MM.1S (cell line): ENCODE measurements around the gene DDAH1.

Source experiments
- DNase-seq: peaks from one replicate; pipeline ENCODE4 v3.0.0-alpha.2; 2015
- H2AFZ ChIP-seq: fragments of 300-600 bp; sonication (generic); 2 replicates; pipeline ENCODE4 v1.6.0; 2016; ENCODE audit warnings: antibody characterized with exemption, low read length
- H3F3A ChIP-seq: fragments of 300-600 bp; sonication (generic); 2 replicates; pipeline ENCODE4 v1.6.1; 2016; ENCODE audit warnings: mild to moderate bottlenecking, antibody characterized with exemption, low read length, moderate library complexity, mixed read lengths; ENCODE audit not compliant: insufficient read depth
- H3K27ac ChIP-seq: fragments of 300-600 bp; sonication (generic); 2 replicates; pipeline ENCODE4 v1.5.1; 2016; ENCODE audit warnings: mild to moderate bottlenecking, low read length
- H3K27me3 ChIP-seq: fragments of 300-600 bp; sonication (generic); replicated peaks from 2 replicates; pipeline ENCODE4 v1.6.0; 2016; ENCODE audit warnings: low read length; ENCODE audit not compliant: insufficient read depth
- H3K36me3 ChIP-seq: fragments of 300-600 bp; sonication (generic); replicated peaks from 2 replicates; pipeline ENCODE4 v1.6.1; 2016; ENCODE audit warnings: mild to moderate bottlenecking, low read length, mixed read lengths; ENCODE audit not compliant: insufficient read depth
- H3K4me1 ChIP-seq: fragments of 300-600 bp; sonication (generic); 2 replicates; pipeline ENCODE4 v1.6.1; 2016; ENCODE audit warnings: low read length, mixed read lengths
- H3K4me2 ChIP-seq: fragments of 300-600 bp; sonication (generic); 2 replicates; pipeline ENCODE4 v1.6.0; 2016; ENCODE audit warnings: low read depth, low read length
- H3K4me3 ChIP-seq: fragments of 300-600 bp; sonication (generic); 2 replicates; pipeline ENCODE4 v1.5.1; 2016; ENCODE audit warnings: low read length, mixed read lengths
- H3K79me2 ChIP-seq: fragments of 300-600 bp; sonication (generic); 2 replicates; pipeline ENCODE4 v1.6.1; 2016; ENCODE audit warnings: mixed run types, low read length, mixed read lengths
- H3K9ac ChIP-seq: fragments of 300-600 bp; sonication (generic); 2 replicates; pipeline ENCODE4 v1.6.1; 2016; ENCODE audit warnings: low read length, mixed read lengths
- H3K9me2 ChIP-seq: fragments of 300-600 bp; sonication (generic); replicated peaks from 2 replicates; pipeline ENCODE4 v1.6.1; 2016; ENCODE audit warnings: mild to moderate bottlenecking, low read length, mixed read lengths; ENCODE audit not compliant: insufficient read depth
- H3K9me3 ChIP-seq: fragments of 300-600 bp; sonication (generic); replicated peaks from 2 replicates; pipeline ENCODE4 v1.6.1; 2016; ENCODE audit warnings: mild to moderate bottlenecking, low read length, mixed read lengths; ENCODE audit not compliant: insufficient read depth
- H4K20me1 ChIP-seq: fragments of 300-600 bp; sonication (generic); 2 replicates; pipeline ENCODE4 v1.6.1; 2016; ENCODE audit warnings: mild to moderate bottlenecking, low read length, moderate library complexity, mixed read lengths; ENCODE audit not compliant: insufficient read depth
- CTCF ChIP-seq: fragments of 300-600 bp; sonication (generic); IDR thresholded peaks from 2 replicates; pipeline ENCODE4 v1.5.1; 2016; ENCODE audit warnings: antibody characterized with exemption, low read length, mixed read lengths
- EZH2 ChIP-seq: fragments of 300-600 bp; sonication (generic); optimal IDR thresholded peaks from 2 replicates; pipeline ENCODE3; 2017; ENCODE audit warnings: low read depth, mild to moderate bottlenecking, antibody characterized with exemption, low read length, mixed read lengths
- EZH2phosphoT487 ChIP-seq: fragments of 300-600 bp; sonication (generic); IDR thresholded peaks from 2 replicates; pipeline ENCODE4 v1.6.1; 2018; ENCODE audit warnings: antibody characterized with exemption, low read length

The DDAH1 gene

GRCh38 chr1:85277802-85278201 is 187.2 kb downstream of the DDAH1 start:
- no peaks in the 10 kb centered on the region for H3K27me3 ChIP-seq
- peaks cover 35% of the 10 kb centered on the region for H3K79me2 ChIP-seq
- no peak for DNase-seq
- H3K9me3 ChIP-seq, result no peaks in the 10 kb centered on the region
- H3K27ac ChIP-seq, result no peak overlapping the region
- H3K36me3 ChIP-seq, result no peaks in the 10 kb centered on the region
- H3K9ac ChIP-seq, result no peak overlapping the region
- TF ChIP-seq EZH2 (no peak), CTCF (no peak)
- H3F3A ChIP-seq, result no peaks in the 10 kb centered on the region
- H3K4me2 ChIP-seq, result no peak overlapping the region
- H3K4me3 ChIP-seq, result no peak overlapping the region
- H4K20me1 ChIP-seq, result no peaks in the 10 kb centered on the region; the same call in none of the 2 replicates
- peaks cover 16% of the 10 kb centered on the region for H3K4me1 ChIP-seq
- no peak overlapping the region for H2AFZ ChIP-seq
- H3K9me2 ChIP-seq, result no peaks in the 10 kb centered on the region

- Histone ChIP-seq H4K20me1 (no peaks in the 10 kb centered on the region; the same call in none of the 2 replicates), H3K4me3 (peak overlapping the region; percentile 72), H3K79me2 (peaks cover 42% of the 10 kb centered on the region), H3K9me3 (no peaks in the 10 kb centered on the region), H3K36me3 (no peaks in the 10 kb centered on the region), H3K27ac (peak overlapping the region; percentile 67), H3K9ac (peak overlapping the region; percentile 56), H3K9me2 (no peaks in the 10 kb centered on the region), H3F3A (no peaks in the 10 kb centered on the region), H3K4me1 (peaks cover 16% of the 10 kb centered on the region), H3K4me2 (peak overlapping the region; percentile 83), H3K27me3 (no peaks in the 10 kb centered on the region), H2AFZ (peak overlapping the region; percentile 84)
- TF ChIP-seq CTCF, result no peak
- no peak for TF ChIP-seq EZH2phosphoT487
- TF ChIP-seq EZH2, result no peak
- no peak for DNase-seq
Measured at GRCh38 chr1:85276978-85277639, 187.8 kb downstream of the DDAH1 start.

- Histone ChIP-seq H3K4me2 (peak within 1 kb of the TSS; percentile 83), H3K79me2 (peaks cover 49% of the 10 kb centered on the region), H2AFZ (peak within 1 kb of the TSS; percentile 84), H3K27me3 (no peaks in the 10 kb centered on the region), H4K20me1 (no peaks in the 10 kb centered on the region; the same call in none of the 2 replicates), H3K9me3 (no peaks in the 10 kb centered on the region), H3K4me1 (peaks cover 16% of the 10 kb centered on the region), H3K4me3 (peak within 1 kb of the TSS; percentile 72), H3K36me3 (no peaks in the 10 kb centered on the region), H3K9ac (peak within 1 kb of the TSS; percentile 81), H3F3A (no peaks in the 10 kb centered on the region), H3K27ac (peak within 1 kb of the TSS; percentile 67), H3K9me2 (no peaks in the 10 kb centered on the region)
- DNase-seq, result peak; percentile 98
- TF ChIP-seq EZH2phosphoT487 (no peak), CTCF (no peak), EZH2 (no peak)
Measured at GRCh38 chr1:85276215-85276977, 188.6 kb downstream of the DDAH1 start, which contains the start of gene BCL10. BCL10 (minus strand) TSS chr1:85276632; CDS start chr1:85276352, 280 bp downstream.
